ENCODE data around the gene TUSC2.

Gene TUSC2

DNA sequence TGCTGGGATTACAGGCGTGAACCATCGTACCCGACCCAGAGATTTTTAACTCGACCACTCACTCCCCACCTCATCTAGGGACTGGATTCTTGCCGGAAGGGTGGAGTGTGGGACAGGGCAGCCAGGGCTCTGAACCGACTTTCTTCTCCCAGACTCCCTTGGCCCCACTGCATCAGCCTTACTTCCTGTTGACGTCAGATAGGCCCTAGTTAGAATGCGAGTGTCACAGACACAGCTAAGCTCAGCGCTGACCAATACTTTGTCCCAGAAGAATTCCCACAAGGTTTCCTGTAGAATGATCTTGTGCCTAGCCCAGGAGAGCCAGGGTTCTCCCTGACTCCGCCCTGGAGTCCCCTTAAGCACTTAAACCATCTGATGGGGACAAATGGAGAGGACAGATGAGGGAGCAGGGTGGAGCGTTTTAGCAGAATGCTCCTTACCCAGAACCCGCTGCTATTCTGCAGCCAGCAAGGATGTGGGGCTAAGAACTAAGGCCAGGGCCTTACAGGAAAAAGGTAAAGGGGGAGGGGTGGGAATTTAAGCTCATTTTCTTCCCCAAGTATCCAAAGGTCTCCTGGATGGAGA, 5.8 kb upstream of the TUSC2 start:
- peak overlapping the region; percentile 49 for H3K4me3 Mint-ChIP-seq
- peak overlapping the region; percentile 82 for H3K27ac Mint-ChIP-seq
- H3K4me1 Mint-ChIP-seq (ENCODE audit: low read depth) = peaks cover 32% of the 10 kb centered on the region
- H3K27me3 Mint-ChIP-seq (ENCODE audit: low read depth) = no peaks in the 10 kb centered on the region
- peaks cover 35% of the 10 kb centered on the region for H3K36me3 Mint-ChIP-seq (ENCODE audit: low read depth)
- H3K9me3 Mint-ChIP-seq = no peaks in the 10 kb centered on the region

DNA sequence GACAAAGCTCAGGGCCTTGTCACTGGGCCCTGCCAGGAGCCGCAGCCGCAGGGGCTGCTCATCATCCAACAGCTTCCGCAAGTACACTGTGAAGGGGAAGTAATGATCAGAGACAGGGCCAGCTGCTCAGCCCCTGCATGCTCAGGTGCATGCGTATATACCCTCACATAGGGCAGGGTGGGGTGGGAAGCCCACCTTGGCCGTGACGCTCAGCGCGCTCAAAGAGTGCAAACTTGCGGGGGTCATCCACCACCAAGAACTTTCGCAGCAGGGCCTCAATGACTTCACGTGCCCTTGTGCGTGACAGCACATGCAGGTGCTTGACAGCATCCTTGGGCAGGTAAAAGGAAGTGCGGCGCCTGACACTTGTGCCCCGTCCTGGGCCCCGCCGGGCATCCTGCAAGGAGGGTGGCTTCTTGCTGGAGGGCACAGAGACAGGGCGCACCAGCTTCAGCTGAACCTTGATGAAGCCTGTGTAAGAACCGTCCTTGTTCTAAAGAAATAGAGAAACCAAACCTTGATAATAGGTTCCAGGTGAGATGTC, 3.4 kb upstream of the TUSC2 start:
- Mint-ChIP-seq H3K36me3 (ENCODE audit: low read depth) (peaks cover 32% of the 10 kb centered on the region), H3K27me3 (ENCODE audit: low read depth) (no peaks in the 10 kb centered on the region), H3K4me1 (ENCODE audit: low read depth) (peaks cover 36% of the 10 kb centered on the region), H3K27ac (no peak overlapping the region), H3K9me3 (no peaks in the 10 kb centered on the region), H3K4me3 (no peak overlapping the region)

DNA sequence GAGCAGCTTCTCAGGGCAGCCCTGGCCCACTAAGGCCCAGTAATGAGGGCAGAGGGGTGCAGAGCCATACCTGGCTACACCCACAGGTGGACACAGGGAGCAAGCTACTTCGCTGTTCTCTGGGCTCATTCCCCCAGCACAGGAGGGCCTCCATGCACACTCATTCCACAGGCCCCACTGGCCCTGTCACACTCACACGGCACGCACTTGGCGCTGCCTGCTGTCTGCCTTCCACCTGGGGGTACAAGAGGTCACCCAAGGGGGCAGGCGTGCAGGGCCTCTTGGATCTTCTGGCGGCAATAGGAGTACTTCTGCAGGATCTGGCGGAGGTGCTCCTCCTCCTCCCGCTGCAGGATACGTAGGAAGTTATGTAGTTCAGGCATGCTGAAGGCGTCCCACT, 2.3 kb upstream of the TUSC2 start:
- Mint-ChIP-seq H3K27me3 (ENCODE audit: low read depth) (no peaks in the 10 kb centered on the region), H3K27ac (no peak overlapping the region), H3K4me3 (no peak overlapping the region), H3K4me1 (ENCODE audit: low read depth) (peaks cover 29% of the 10 kb centered on the region), H3K36me3 (ENCODE audit: low read depth) (peaks cover 22% of the 10 kb centered on the region), H3K9me3 (no peaks in the 10 kb centered on the region)

DNA sequence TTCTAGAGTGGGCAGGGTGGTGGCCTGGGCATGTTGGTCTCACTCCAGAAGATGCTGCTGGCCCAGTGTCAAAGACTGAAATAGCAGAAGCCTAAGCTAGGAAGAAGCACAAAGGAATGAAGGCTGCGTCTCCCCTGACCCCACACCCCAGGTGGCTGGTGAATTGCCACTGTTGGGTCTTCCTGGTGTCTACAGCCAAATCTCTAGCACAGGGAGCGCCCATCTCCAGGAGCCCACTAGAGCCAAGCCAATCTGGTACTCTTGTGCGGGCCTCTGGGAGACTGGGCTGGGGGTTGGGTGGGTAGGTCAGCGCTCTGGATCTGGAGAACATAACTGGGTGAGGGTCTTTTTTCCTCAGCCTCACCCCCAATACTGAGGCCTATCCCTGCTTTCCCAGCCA, 894 bp downstream of the TUSC2 start:
- no peaks in the 10 kb centered on the region for H3K27me3 Mint-ChIP-seq (ENCODE audit: low read depth)
- H3K4me1 Mint-ChIP-seq (ENCODE audit: low read depth) = peaks cover 18% of the 10 kb centered on the region
- peaks cover 21% of the 10 kb centered on the region for H3K36me3 Mint-ChIP-seq (ENCODE audit: low read depth)
- H3K4me3 Mint-ChIP-seq = peak overlapping the region; percentile 80
- H3K9me3 Mint-ChIP-seq = no peaks in the 10 kb centered on the region
- peak overlapping the region; percentile 63 for H3K27ac Mint-ChIP-seq

DNA sequence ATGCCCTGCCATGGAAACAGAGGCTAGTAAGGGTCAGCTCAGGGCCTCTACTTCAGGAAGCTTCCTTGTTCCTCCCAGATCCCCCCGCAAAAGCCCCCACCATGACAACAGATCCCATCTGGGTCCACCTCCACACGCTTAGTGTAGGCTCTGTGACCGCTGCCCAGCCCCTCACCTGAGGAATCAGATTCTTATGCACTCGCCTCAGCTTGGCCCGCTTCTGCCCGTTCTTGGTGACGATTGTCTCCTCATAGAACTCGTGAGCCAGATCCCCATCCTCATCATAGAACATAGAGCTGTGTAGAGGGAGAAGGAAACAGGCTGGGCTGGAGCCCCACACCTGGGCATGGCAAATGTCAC, 1.9 kb downstream of the TUSC2 start:
- Mint-ChIP-seq H3K36me3 (ENCODE audit: low read depth) (peaks cover 17% of the 10 kb centered on the region), H3K9me3 (no peaks in the 10 kb centered on the region), H3K27ac (no peak overlapping the region), H3K27me3 (ENCODE audit: low read depth) (no peaks in the 10 kb centered on the region), H3K4me3 (no peak overlapping the region), H3K4me1 (ENCODE audit: low read depth) (peaks cover 18% of the 10 kb centered on the region)

DNA sequence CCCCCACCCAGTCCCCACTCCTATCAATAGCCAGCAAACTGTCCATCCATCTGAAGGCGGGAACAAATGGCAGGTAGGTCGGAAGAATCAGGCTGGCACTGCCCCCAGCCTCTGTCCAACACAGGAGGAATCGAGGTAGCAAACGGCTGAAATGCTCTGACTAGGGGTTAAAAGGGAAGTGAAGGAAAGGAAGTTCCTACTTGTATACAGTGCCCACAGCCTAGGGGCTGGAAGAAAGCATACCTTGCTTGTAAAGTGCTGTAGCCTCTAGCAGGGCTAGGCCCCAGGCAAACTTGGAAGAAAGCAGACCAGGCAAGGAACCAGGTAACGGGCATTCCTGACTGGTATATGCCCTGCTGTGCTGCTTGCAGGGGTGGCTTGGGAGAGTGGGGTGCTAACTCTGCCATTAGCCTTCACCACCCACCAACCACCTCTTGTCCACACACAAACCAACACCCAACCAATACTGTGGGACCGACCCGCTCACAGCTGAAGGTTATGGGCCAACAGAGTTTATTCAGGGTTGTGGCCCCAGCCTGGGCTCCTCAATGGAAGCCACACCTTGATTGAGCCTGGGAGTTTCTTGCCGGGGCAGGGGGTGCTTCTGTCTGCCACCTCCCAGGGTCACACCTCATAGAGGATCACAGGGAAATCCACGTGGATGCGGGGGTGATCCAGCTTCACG, 2.4 kb downstream of the TUSC2 start:
- Mint-ChIP-seq H3K27me3 (ENCODE audit: low read depth) (no peaks in the 10 kb centered on the region), H3K36me3 (ENCODE audit: low read depth) (peaks cover 13% of the 10 kb centered on the region), H3K27ac (no peak overlapping the region), H3K4me1 (ENCODE audit: low read depth) (peaks cover 20% of the 10 kb centered on the region), H3K4me3 (no peak overlapping the region), H3K9me3 (no peaks in the 10 kb centered on the region)

DNA sequence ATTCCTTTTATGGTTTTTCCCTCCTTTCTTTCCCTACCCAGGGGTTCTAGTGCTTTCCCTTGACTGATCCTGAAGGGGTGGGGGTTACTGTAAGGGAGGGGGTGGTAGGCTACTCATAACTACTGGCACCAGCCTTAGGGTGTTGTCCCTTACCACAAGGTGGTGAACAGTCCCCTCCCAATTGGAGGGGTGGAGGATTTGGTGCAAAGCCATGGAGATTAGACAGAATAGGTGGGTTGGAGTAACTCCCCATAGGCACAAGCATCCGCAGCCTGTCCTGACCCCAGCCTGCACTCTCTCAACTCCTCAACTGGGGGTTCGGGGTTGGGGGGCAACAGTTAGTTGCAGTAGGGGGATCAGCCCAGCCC, 2.9 kb downstream of the TUSC2 start:
- no peaks in the 10 kb centered on the region for H3K9me3 Mint-ChIP-seq
- H3K4me1 Mint-ChIP-seq (ENCODE audit: low read depth) = peaks cover 25% of the 10 kb centered on the region

DNA sequence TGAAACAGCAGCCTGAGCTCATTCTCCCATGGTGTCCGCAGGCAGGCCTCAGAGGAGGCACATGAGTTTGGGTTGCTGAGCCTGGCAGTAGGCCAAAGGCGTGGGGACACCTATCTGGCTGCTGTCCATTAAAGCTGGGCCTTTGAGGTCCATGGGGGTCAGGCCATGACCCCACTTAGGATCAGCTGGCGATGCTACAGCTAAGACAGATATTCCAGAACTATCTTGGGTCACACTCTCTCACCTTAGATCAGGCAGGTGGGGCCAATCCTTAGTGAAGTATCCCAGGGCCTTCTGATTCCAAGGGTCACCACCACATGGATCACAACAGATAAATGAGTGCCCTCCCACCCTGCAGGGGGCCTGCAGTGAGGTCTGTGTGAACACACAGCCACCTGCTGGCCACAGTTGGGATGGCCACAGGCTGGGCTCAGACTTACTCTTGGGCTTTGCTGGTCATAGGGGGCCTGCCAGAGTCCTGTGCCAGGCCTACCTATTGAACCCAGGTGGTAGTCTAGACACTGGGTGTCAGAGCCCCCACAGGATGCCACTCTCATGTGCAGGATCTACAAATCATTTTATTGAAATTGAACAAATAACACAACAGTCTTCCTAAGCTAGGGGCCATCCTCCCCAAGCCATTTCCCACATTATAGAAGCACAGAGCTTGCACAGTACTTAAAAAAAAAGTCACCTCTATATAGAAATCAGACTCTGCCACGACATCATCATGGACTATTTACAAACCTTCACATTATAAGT, 3.5 kb downstream of the TUSC2 start:
- Mint-ChIP-seq H3K4me3 (peak overlapping the region; percentile 19), H3K36me3 (ENCODE audit: low read depth) (peaks cover 9% of the 10 kb centered on the region), H3K27ac (no peak overlapping the region), H3K4me1 (ENCODE audit: low read depth) (peaks cover 26% of the 10 kb centered on the region), H3K9me3 (no peaks in the 10 kb centered on the region), H3K27me3 (ENCODE audit: low read depth) (no peaks in the 10 kb centered on the region)

More for the DNA sequence above, 2.9 kb downstream of the TUSC2 start:
- no peak overlapping the region for H3K4me3 Mint-ChIP-seq
- H3K27me3 Mint-ChIP-seq (ENCODE audit: low read depth) = no peaks in the 10 kb centered on the region
- peaks cover 11% of the 10 kb centered on the region for H3K36me3 Mint-ChIP-seq (ENCODE audit: low read depth)
- no peak overlapping the region for H3K27ac Mint-ChIP-seq

DNA sequence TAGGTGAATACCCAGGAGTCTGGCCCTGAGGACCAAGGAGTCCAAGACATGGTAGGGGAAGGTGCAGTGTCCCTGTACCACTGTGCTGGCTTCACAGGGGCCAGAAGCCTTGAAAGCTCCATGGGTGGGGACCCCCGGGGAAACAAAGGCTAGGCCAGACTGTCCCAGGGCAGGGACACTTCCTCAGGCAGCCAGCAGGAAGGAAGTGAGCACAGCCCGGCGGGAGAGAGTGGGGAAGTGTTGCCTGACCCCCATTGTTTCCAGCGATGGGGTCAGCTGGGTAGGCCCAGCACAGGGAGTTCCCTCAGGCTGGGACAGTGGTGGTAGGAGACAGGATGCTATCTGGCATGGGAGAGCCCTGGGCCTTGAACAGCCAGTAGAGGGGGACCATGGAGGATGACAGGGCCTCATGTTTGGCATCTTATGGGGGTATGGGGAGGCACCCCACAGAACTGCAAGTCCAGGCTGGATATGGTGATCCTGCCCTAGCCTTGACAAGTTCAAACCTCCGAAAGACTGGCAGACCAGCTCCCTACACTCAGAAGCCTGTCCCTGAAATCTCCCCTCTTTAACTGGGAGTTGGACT, 4.3 kb downstream of the TUSC2 start:
- no peak overlapping the region for H3K4me3 Mint-ChIP-seq
- peaks cover 31% of the 10 kb centered on the region for H3K4me1 Mint-ChIP-seq (ENCODE audit: low read depth)
- H3K36me3 Mint-ChIP-seq (ENCODE audit: low read depth) = peaks cover 9% of the 10 kb centered on the region
- no peaks in the 10 kb centered on the region for H3K9me3 Mint-ChIP-seq
- H3K27me3 Mint-ChIP-seq (ENCODE audit: low read depth) = no peaks in the 10 kb centered on the region
- H3K27ac Mint-ChIP-seq = no peak overlapping the region

DNA sequence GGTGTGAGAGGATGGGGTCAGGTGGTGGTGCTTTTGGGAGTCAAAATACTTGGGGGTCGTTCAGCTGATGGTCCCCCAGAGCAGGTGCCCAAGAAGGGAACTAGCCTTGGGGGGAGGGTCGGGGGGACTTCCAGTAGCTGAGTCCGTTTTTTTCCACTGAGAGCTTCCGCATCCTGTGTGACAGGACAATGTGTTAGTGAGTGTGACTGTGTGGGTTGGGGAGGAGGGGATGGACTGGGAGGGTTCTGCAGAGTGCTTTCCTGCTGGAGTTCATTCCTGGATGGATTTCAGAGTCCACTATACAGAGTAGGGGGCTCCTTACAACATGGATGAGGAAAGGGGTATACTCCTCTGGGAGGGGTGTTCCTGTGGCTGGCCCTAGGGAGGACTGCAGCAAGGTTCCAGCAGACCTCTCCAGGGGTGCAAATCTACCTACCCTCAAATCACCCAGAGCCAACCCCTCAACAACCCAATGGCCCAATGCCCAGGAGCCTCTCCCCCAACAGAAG, 4.9 kb downstream of the TUSC2 start:
- peaks cover 28% of the 10 kb centered on the region for H3K4me1 Mint-ChIP-seq (ENCODE audit: low read depth)
- H3K27me3 Mint-ChIP-seq (ENCODE audit: low read depth) = no peaks in the 10 kb centered on the region
- no peak overlapping the region for H3K4me3 Mint-ChIP-seq
- no peaks in the 10 kb centered on the region for H3K9me3 Mint-ChIP-seq
- H3K27ac Mint-ChIP-seq = no peak overlapping the region
- H3K36me3 Mint-ChIP-seq (ENCODE audit: low read depth) = peaks cover 3% of the 10 kb centered on the region

DNA sequence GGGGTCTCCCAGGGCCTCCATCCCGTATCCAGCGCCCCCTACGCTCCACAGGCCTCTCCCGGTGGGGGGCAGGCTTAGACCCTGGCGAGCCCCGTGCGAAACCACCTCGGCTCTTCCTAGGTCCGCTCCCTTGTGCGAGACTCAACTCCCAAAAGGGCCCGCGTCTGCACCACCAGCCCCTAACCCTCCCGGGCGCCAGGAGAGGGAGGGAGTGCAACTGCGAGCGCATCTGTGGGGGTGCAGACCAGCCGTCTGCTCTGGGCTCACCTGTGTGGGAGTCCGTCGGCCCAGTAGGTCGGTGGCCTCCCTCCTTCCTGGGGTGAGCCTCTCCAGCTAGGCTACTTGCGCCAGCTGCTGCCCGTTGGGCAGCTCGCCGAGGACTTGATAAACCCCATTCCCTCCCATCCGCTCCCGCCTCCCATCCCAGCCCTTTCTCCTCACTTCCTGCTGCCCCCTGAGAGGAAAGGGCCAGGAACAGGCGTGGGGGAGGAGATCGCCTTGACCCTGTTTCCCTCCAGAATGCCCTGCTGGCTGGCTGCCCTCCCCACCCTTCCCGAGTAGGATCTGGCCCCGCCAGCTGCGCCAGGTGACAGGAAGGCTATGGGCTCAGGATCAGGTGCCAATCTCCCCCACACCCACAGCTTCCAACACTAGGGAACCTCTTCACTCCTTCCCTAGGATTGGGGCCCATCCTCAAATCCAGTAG, 5.5 kb downstream of the TUSC2 start, which contains the start of gene HYAL2:
TSS of gene HYAL2 (minus strand) at position 360 of the 706 bp plus-strand sequence. CDS start 2,256 bp downstream, outside the sequence.
- Mint-ChIP-seq H3K36me3 (ENCODE audit: low read depth) (peaks cover 2% of the 10 kb centered on the region), H3K27me3 (ENCODE audit: low read depth) (no peaks in the 10 kb centered on the region), H3K4me1 (ENCODE audit: low read depth) (peaks cover 26% of the 10 kb centered on the region), H3K27ac (peak within 1 kb of the TSS; percentile 86), H3K9me3 (no peaks in the 10 kb centered on the region), H3K4me3 (peak within 1 kb of the TSS; percentile 76)

DNA sequence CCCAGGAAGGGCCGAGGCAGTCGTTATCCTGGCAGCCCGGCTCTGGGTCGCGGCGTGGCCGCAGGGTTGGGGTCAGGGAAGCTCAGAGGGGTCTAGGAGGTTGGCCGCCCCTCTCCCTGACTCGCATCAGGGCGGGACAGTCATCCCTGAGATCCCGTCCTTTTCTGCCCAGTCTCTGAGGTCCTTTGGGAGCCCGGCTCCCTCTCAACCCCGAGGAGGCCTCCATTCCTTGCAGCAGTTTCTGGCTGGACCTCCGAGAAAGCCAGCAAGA, 6.0 kb downstream of the TUSC2 start:
- no peak overlapping the region for H3K27ac Mint-ChIP-seq
- peaks cover 2% of the 10 kb centered on the region for H3K36me3 Mint-ChIP-seq (ENCODE audit: low read depth)
- H3K27me3 Mint-ChIP-seq (ENCODE audit: low read depth) = no peaks in the 10 kb centered on the region
- peaks cover 28% of the 10 kb centered on the region for H3K4me1 Mint-ChIP-seq (ENCODE audit: low read depth)
- no peak overlapping the region for H3K4me3 Mint-ChIP-seq
- H3K9me3 Mint-ChIP-seq = no peaks in the 10 kb centered on the region

DNA sequence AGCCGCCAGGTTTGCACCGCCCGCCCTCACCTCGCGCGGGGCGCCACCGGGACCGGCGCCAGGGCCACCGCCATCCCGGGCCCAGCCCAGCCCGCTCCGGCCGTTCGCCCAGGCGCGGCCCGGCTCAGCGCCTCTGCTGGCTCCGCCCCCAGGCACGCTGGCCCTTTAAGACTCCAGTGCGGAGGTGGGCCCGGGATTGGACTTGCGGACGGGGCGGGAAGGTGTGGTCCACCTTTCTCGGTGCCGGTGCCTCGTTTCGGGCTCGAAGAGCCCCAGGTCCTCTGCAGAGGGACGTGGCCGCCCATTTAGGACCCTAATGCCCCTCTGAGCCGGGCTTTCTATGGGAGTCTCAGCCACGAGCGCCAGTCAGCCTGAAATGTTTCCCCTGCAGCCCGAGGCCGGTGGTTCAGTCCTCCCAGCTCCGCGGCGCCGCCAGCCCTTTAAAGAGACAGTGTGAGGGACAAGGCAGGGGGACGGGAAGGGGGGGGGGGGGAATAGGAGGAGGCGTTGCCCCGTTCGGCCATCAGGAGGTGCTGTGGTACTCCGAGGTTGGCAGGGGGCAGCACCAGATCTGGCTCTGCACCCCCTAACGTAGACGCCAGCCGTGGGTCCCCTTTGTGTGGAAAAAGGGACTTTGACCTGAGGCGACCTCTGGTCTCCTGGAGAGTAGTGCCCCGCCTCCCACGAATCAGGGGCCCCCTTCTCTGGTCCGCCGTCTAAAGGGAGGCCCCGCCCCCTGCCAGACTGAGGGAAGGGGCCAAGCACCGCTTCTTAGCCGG, 6.5 kb downstream of the TUSC2 start:
- Mint-ChIP-seq H3K9me3 (no peaks in the 10 kb centered on the region), H3K4me3 (peak overlapping the region; percentile 76), H3K27me3 (ENCODE audit: low read depth) (no peaks in the 10 kb centered on the region), H3K36me3 (ENCODE audit: low read depth) (peaks cover 4% of the 10 kb centered on the region), H3K27ac (peak overlapping the region; percentile 86), H3K4me1 (ENCODE audit: low read depth) (peaks cover 29% of the 10 kb centered on the region)
